KMS-11 (cell line): Measurements from ENCODE around the gene EIF5AL1.
"Not testable (repeated sequence)": the region's sequence is repeated elsewhere in the genome, so short reads cannot be mapped to it uniquely, and the experiment has no call there.

ENCODE experiments used
- H2AFZ ChIP-seq: fragments of 200-600 bp; sonication (generic); 2 replicates; pipeline ENCODE4 v1.6.1; 2016; ENCODE audit warnings: antibody characterized with exemption, mixed run types, low read depth
- H3K27ac ChIP-seq: fragments of 200-600 bp; sonication (generic); 2 replicates; pipeline ENCODE4 v1.6.1; 2016; ENCODE audit warnings: mild to moderate bottlenecking, mixed run types
- H3K27me3 ChIP-seq: fragments of 200-600 bp; sonication (generic); 2 replicates; pipeline ENCODE4 v1.6.1; 2017; ENCODE audit warnings: mild to moderate bottlenecking, low read depth, mixed run types, moderate library complexity; ENCODE audit not compliant: insufficient read depth
- H3K36me3 ChIP-seq: fragments of 200-600 bp; sonication (generic); 2 replicates; pipeline ENCODE4 v1.6.1; 2017; ENCODE audit warnings: mild to moderate bottlenecking, mixed run types; ENCODE audit not compliant: insufficient read depth
- H3K4me1 ChIP-seq: fragments of 200-600 bp; sonication (generic); 2 replicates; pipeline ENCODE4 v1.6.1; 2016; ENCODE audit warnings: mild to moderate bottlenecking, low read depth, mixed run types; ENCODE audit not compliant: poor library complexity, severe bottlenecking
- H3K4me2 ChIP-seq: fragments of 200-600 bp; sonication (generic); 2 replicates; pipeline ENCODE4 v1.7.0; 2016; ENCODE audit warnings: mild to moderate bottlenecking, mixed run types
- H3K4me3 ChIP-seq: fragments of 200-600 bp; sonication (generic); IDR thresholded peaks from 2 replicates; pipeline ENCODE4 v1.6.1; 2017; ENCODE audit warnings: low read depth, low read length, mixed read lengths; ENCODE audit not compliant: insufficient read depth
- H3K79me2 ChIP-seq: fragments of 200-600 bp; sonication (generic); 2 replicates; pipeline ENCODE4 v1.6.1; 2016; ENCODE audit warnings: low read depth, mixed run types; ENCODE audit not compliant: insufficient read depth
- H3K9ac ChIP-seq: fragments of 200-600 bp; sonication (generic); 2 replicates; pipeline ENCODE4 v1.6.1; 2016; ENCODE audit warnings: mild to moderate bottlenecking, mixed run types
- H4K20me1 ChIP-seq: fragments of 200-600 bp; sonication (generic); 2 replicates; pipeline ENCODE4 v1.6.1; 2016; ENCODE audit warnings: mild to moderate bottlenecking, mixed run types; ENCODE audit not compliant: insufficient read depth
- TF ChIP-seq, protein P1 (sequence below): fragments of 200-600 bp; sonication (generic); conservative IDR thresholded peaks from 2 replicates; pipeline ENCODE4 v1.6.1; 2017; ENCODE audit warnings: low read depth, mild to moderate bottlenecking, antibody characterized with exemption, low read length, moderate library complexity, mixed read lengths

Gene EIF5AL1

GRCh38 chr10:79511891-79512583, at the start of gene EIF5AL1:
EIF5AL1 (plus strand) TSS chr10:79512533; CDS start chr10:79512650, 117 bp downstream.
- not testable (repeated sequence) for H3K4me2 ChIP-seq, H3K4me3 ChIP-seq, H4K20me1 ChIP-seq, H3K4me1 ChIP-seq, H3K27ac ChIP-seq, H3K79me2 ChIP-seq, H3K36me3 ChIP-seq, H3K27me3 ChIP-seq, H2AFZ ChIP-seq, H3K9ac ChIP-seq

- Histone ChIP-seq H3K4me1 (peaks cover 4% of the 10 kb centered on the region), H3K4me3 (no peak overlapping the region), H3K9ac (no peak overlapping the region), H2AFZ (no peak overlapping the region), H3K27ac (no peak overlapping the region), H3K4me2 (no peak overlapping the region), H3K27me3 (no peaks in the 10 kb centered on the region; the same call in 1 of the 2 replicates), H4K20me1 (no peaks in the 10 kb centered on the region), H3K79me2 (no peaks in the 10 kb centered on the region), H3K36me3 (no peaks in the 10 kb centered on the region)
- TF ChIP-seq, protein P1, sequence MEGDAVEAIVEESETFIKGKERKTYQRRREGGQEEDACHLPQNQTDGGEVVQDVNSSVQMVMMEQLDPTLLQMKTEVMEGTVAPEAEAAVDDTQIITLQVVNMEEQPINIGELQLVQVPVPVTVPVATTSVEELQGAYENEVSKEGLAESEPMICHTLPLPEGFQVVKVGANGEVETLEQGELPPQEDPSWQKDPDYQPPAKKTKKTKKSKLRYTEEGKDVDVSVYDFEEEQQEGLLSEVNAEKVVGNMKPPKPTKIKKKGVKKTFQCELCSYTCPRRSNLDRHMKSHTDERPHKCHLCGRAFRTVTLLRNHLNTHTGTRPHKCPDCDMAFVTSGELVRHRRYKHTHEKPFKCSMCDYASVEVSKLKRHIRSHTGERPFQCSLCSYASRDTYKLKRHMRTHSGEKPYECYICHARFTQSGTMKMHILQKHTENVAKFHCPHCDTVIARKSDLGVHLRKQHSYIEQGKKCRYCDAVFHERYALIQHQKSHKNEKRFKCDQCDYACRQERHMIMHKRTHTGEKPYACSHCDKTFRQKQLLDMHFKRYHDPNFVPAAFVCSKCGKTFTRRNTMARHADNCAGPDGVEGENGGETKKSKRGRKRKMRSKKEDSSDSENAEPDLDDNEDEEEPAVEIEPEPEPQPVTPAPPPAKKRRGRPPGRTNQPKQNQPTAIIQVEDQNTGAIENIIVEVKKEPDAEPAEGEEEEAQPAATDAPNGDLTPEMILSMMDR, result no peak
Observed at GRCh38 chr10:79463578-79464496, 48.5 kb upstream of the EIF5AL1 start.

- H3K79me2 ChIP-seq, result no peaks in the 10 kb centered on the region
- H3K27me3 ChIP-seq, result no peaks in the 10 kb centered on the region; the same call in 1 of the 2 replicates
Observed at GRCh38 chr10:79465341-79465740, 47.0 kb upstream of the EIF5AL1 start.

DNA sequence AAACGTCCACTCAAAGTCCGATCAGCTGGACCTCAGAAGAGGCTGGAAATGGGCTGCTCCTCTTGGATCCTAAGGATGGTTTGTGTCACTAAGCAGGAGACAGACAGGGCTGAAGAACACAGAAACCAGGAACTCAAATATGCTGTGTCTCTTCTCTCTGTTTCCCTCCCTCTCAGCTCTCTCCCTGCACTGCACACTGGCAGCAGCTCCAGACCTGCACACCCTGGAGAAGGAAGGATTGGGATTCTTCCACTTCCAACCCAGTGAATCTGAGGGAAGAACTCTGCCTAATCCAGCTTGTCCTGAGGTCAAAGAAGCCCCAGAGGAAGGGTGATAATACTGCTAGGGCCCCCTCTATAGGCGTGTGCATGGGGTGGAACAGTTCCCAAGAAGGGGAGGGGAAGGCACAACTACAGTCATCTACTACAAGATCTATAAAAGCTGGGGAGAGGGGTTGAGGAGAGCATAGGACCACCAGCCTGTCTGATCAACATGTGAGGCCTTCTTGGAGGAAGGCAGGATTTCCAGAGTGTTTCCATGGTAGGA, 44.2 kb upstream of the EIF5AL1 start:
- no peaks in the 10 kb centered on the region for H3K27me3 ChIP-seq
- H3K4me1 ChIP-seq, result peaks cover 4% of the 10 kb centered on the region
- H3K36me3 ChIP-seq, result no peaks in the 10 kb centered on the region
- no peaks in the 10 kb centered on the region for H3K79me2 ChIP-seq
- no peaks in the 10 kb centered on the region for H4K20me1 ChIP-seq
- H3K27ac ChIP-seq, result no peak overlapping the region
- no peak overlapping the region for H3K4me2 ChIP-seq
- TF ChIP-seq, protein P1, result no peak
- no peak overlapping the region for H3K9ac ChIP-seq
- H3K4me3 ChIP-seq, result no peak overlapping the region
- H2AFZ ChIP-seq, result no peak overlapping the region

More at GRCh38 chr10:79465341-79465740, 47.0 kb upstream of the EIF5AL1 start:
- no peak overlapping the region for H3K4me2 ChIP-seq
- no peak overlapping the region for H3K9ac ChIP-seq
- no peak overlapping the region for H3K27ac ChIP-seq
- H3K4me3 ChIP-seq, result no peak overlapping the region
- no peaks in the 10 kb centered on the region for H4K20me1 ChIP-seq
- H3K36me3 ChIP-seq, result no peaks in the 10 kb centered on the region
- peaks cover 4% of the 10 kb centered on the region for H3K4me1 ChIP-seq
- TF ChIP-seq, protein P1, result no peak
- H2AFZ ChIP-seq, result no peak overlapping the region
